HepG2 (cell line): ENCODE results near the gene LCP2. TPM values are rescaled to one million over a fixed set of nuclear protein-coding genes. Genes with fewer than 3 reads are reported as not detected.

Experiments used
- ATAC-seq: fragments of 200-7000 bp; cut with Tn5 transposase; 3 replicates; pipeline ENCODE4 v1.9.1; 2020; ENCODE audit warnings: mild to moderate bottlenecking, moderate library complexity
- BruUV-seq: library from RNA; stranded (reverse); fragments of 400-500 nt; replicated peaks from 2 replicates; lab custom pipeline; 2021; lab: Mats Ljungman, UMichigan
- CTCF ChIA-PET: fragments of 300-600 bp; formaldehyde crosslinking; extraction: SDS; loops from one replicate; lab custom pipeline; 2021; ENCODE audit warnings: low total read pairs, inconsistent platforms, low intra/inter-chr PET ratio; lab: Yijun Ruan, JAX
- POLR2A ChIA-PET: fragments of 350-600 bp; sonication (Branson Sonifier 250); formaldehyde crosslinking; loops from one replicate; lab custom pipeline; 2020; ENCODE audit warnings: antibody characterized with exemption, inconsistent platforms; lab: Yijun Ruan, JAX
- DNase-seq: peaks from one replicate; pipeline ENCODE4 v3.0.0-alpha.2; 2015; ENCODE audit warnings: low spot score
- FAIRE-seq: peaks from 3 replicates; lab custom pipeline; 2011; peaks lifted over from hg19 to GRCh38; lab: Jason Lieb, UNC
- H2AFZ ChIP-seq: one replicate; pipeline ENCODE4 v1.6.1; 2011; ENCODE audit warnings: low read length, inconsistent platforms
- H3K27ac ChIP-seq: fragments of 300-600 bp; 3 replicates; pipeline ENCODE4 v1.8.0; 2011; ENCODE audit warnings: mixed run types, mild to moderate bottlenecking, mixed read lengths, low read length, inconsistent platforms; ENCODE audit not compliant: insufficient read depth; ENCODE audit errors: extremely low read length
- H3K27me3 ChIP-seq, 2 experiments: fragments of 200-600 bp in 1 of 2; 2 replicates in 1 of 2; 3 replicates in 1 of 2; pipeline versions ENCODE4 v1.6.0 to v1.8.0; 2011; ENCODE audit warnings: low read length in 2 of 2, mild to moderate bottlenecking in 2 of 2, moderate library complexity in 2 of 2, inconsistent platforms in 1 of 2; ENCODE audit not compliant: insufficient read depth in 2 of 2, control insufficient read depth in 1 of 2
- H3K36me3 ChIP-seq, 2 experiments: fragments of 200-600 bp in 1 of 2; replicated peaks in 1 of 2; 2 replicates in 1 of 2; 3 replicates in 1 of 2; pipeline versions ENCODE4 v1.5.1 to v1.8.0; 2011; ENCODE audit warnings: low read length in 2 of 2, inconsistent platforms in 1 of 2; ENCODE audit not compliant: insufficient read depth in 2 of 2, control insufficient read depth in 1 of 2
- H3K4me1 ChIP-seq: 2 replicates; pipeline ENCODE4 v1.5.1; 2012; ENCODE audit warnings: low read length, inconsistent platforms; ENCODE audit not compliant: insufficient read depth
- H3K4me2 ChIP-seq: 2 replicates; pipeline ENCODE4 v1.6.0; 2011; ENCODE audit warnings: low read depth, low read length, inconsistent platforms
- H3K4me3 ChIP-seq, 3 experiments: fragments of 200-600 bp in 1 of 3; sonication (generic), shearing (Covaris generic) in 1 of 3; replicated peaks in 1 of 3; 2 replicates each; pipeline ENCODE4 v1.5.1; 2011 to 2016; ENCODE audit warnings: low read length in 3 of 3, inconsistent platforms in 2 of 3, low read depth in 2 of 3, mild to moderate bottlenecking in 2 of 3, control low read depth in 1 of 3, mixed read lengths in 1 of 3; ENCODE audit not compliant: insufficient read depth in 1 of 3
- H3K79me2 ChIP-seq: one replicate; pipeline ENCODE4 v1.6.1; 2011; ENCODE audit warnings: low read length, inconsistent platforms; ENCODE audit not compliant: insufficient read depth
- H3K9ac ChIP-seq: 2 replicates; pipeline ENCODE4 v1.6.0; 2011; ENCODE audit warnings: mild to moderate bottlenecking, low read depth, low read length, inconsistent platforms; ENCODE audit not compliant: insufficient read depth
- H3K9me3 ChIP-seq: 2 replicates; pipeline ENCODE4 v1.5.1; 2012; ENCODE audit warnings: mild to moderate bottlenecking, low read length
- H4K20me1 ChIP-seq: 2 replicates; pipeline ENCODE4 v1.6.0; 2011; ENCODE audit warnings: inconsistent platforms, mild to moderate bottlenecking, low read length, moderate library complexity; ENCODE audit not compliant: insufficient read depth
- GTF2F1 ChIP-seq: fragments of 150-350 bp; IDR thresholded peaks from 2 replicates; pipeline ENCODE4 v1.6.1; 2014; ENCODE audit warnings: low read length
- HNRNPLL ChIP-seq: fragments of 200-400 bp; formaldehyde crosslinking; IDR thresholded peaks from 2 replicates; pipeline ENCODE4 v1.6.1; 2017; ENCODE audit warnings: mild to moderate bottlenecking, low read depth, low read length; ENCODE audit not compliant: poor library complexity, severe bottlenecking
- MED1 ChIP-seq: sonication (generic); formaldehyde crosslinking; IDR thresholded peaks from 2 replicates; pipeline ENCODE4 v1.4.0; 2020; ENCODE audit warnings: missing genetic modification reagents
- MIER2 ChIP-seq: IDR thresholded peaks from 2 replicates; pipeline ENCODE4 v1.6.1; 2016; ENCODE audit warnings: missing biosample characterization, missing genetic modification reagents
- MLX ChIP-seq: IDR thresholded peaks from 2 replicates; pipeline ENCODE4 v1.6.1; 2016
- MXD3 ChIP-seq: IDR thresholded peaks from 2 replicates; pipeline ENCODE4 v1.6.1; 2016; ENCODE audit warnings: mild to moderate bottlenecking, missing biosample characterization, missing genetic modification reagents
- MYNN ChIP-seq: sonication (generic); formaldehyde crosslinking; IDR thresholded peaks from 2 replicates; pipeline ENCODE4 v1.4.0; 2020; ENCODE audit warnings: mild to moderate bottlenecking, low read depth, missing genetic modification reagents
- PREB ChIP-seq: sonication (generic); formaldehyde crosslinking; IDR thresholded peaks from 2 replicates; pipeline ENCODE4 v1.4.0; 2020; ENCODE audit warnings: missing genetic modification reagents
- RBAK ChIP-seq: sonication (generic); formaldehyde crosslinking; IDR thresholded peaks from 2 replicates; pipeline ENCODE4 v1.5.1; 2020; ENCODE audit warnings: mild to moderate bottlenecking, missing genetic modification reagents
- RORA ChIP-seq: sonication (generic); formaldehyde crosslinking; IDR thresholded peaks from 2 replicates; pipeline ENCODE4 v1.5.0; 2020; ENCODE audit warnings: mild to moderate bottlenecking, missing genetic modification reagents, moderate library complexity
- SRSF4 ChIP-seq: fragments of 200-400 bp; formaldehyde crosslinking; IDR thresholded peaks from one replicate; pipeline ENCODE4 v1.6.1; 2018; ENCODE audit warnings: mild to moderate bottlenecking, low read depth, low read length, moderate library complexity; ENCODE audit not compliant: poor library complexity, severe bottlenecking
- ZBTB42 ChIP-seq: sonication (generic); formaldehyde crosslinking; IDR thresholded peaks from 2 replicates; pipeline ENCODE4 v1.5.0; 2020; ENCODE audit warnings: mild to moderate bottlenecking, missing genetic modification reagents
- ZFY ChIP-seq: sonication (generic); formaldehyde crosslinking; IDR thresholded peaks from 2 replicates; pipeline ENCODE4 v1.4.0; 2020; ENCODE audit warnings: missing genetic modification reagents
- ZNF230 ChIP-seq: sonication (generic); formaldehyde crosslinking; IDR thresholded peaks from 2 replicates; pipeline ENCODE4 v1.4.0; 2020; ENCODE audit warnings: mild to moderate bottlenecking, missing genetic modification reagents
- ZNF296 ChIP-seq: sonication (generic); formaldehyde crosslinking; conservative IDR thresholded peaks from 2 replicates; pipeline ENCODE4 v1.5.0; 2020; ENCODE audit warnings: mild to moderate bottlenecking, missing genetic modification reagents
- WGBS: methylation state at CpG from one replicate; pipeline ENCODE4 v1.1.6; 2017; ENCODE audit warnings: low lambda C conversion rate; 5-methylcytosine and 5-hydroxymethylcytosine counted together
- in situ Hi-C: cut with HindIII; loops from 2 replicates; pipeline ENCODE4 v1.10.0; 2017; ENCODE audit warnings: low pct_unique_long_range_greater_than_20kb; ENCODE audit not compliant: extremely low pct_ligation_motif_present
- intact Hi-C: fragments of 100-400 bp; cut with micrococcal nuclease; formaldehyde crosslinking; loops from one replicate; pipeline ENCODE4 v1.10.0; 2022; ENCODE audit not compliant: unreplicated experiment
- polyA plus RNA-seq, 8 experiments: library from polyadenylated mRNA; depleted of rRNA in 3 of 8; stranded (reverse) in 7 of 8; unstranded in 1 of 8; fragments of >200 nt; fragmentation: Illumina TruSeq in 4 of 8; extraction: Trizol in 4 of 8; gene quantifications; 2 replicates each; pipeline versions ENCODE4 v1.2.1 to v1.2.3, GENCODE V29; 2011 to 2016; ENCODE audit warnings: low read depth in 4 of 8, missing spikeins in 1 of 8, mixed read lengths in 1 of 8; ENCODE audit not compliant: insufficient read depth in 1 of 8
- total RNA-seq, 5 experiments: library from RNA; depleted of rRNA; stranded (reverse); fragments of >200 nt; fragmentation: Illumina TruSeq; extraction: Trizol; gene quantifications; 2 replicates each; pipeline ENCODE4 v1.2.3, GENCODE V29; 2016; ENCODE audit warnings: low read depth in 1 of 5

Gene LCP2
- total and polyA plus RNA-seq, 2 of the 13 experiments (the other 11 are each of a cell fraction or from before 2014, with no cell fraction given), result not detected

GRCh38 chr5:170287532-170287931, 10.0 kb downstream of the LCP2 start (continued):
- TF ChIP-seq MXD3 (no peak), RORA (CRISPR knock-in tag) (no peak), ZBTB42 (no peak), SRSF4 (no peak), ZNF296 (CRISPR knock-in tag) (no peak), HNRNPLL (no peak)
- TF ChIP-seq, all 625 proteins: peak for 0

GRCh38 chr5:170286386-170286925, 11.1 kb downstream of the LCP2 start:
- ChIA-PET POLR2A (no interaction called here), CTCF (no interaction called here)
- Histone ChIP-seq H3K9me3 (peaks cover 9% of the 10 kb centered on the region), H3K4me2 (no peak overlapping the region), H2AFZ (no peak overlapping the region), H3K4me1 (no peaks in the 10 kb centered on the region), H3K4me3 (no peak overlapping the region), H3K36me3 (no peaks in the 10 kb centered on the region), H4K20me1 (no peaks in the 10 kb centered on the region), H3K9ac (no peak overlapping the region), H3K79me2 (no peaks in the 10 kb centered on the region), H3K27ac (no peak overlapping the region), H3K27me3 (no peaks in the 10 kb centered on the region; a peak in 1 of 5 replicates)
- WGBS, result 0% methylated on average over 3 of the region's 3 CpGs
- in situ Hi-C loops (no loop called here), intact Hi-C loops (no loop called here)
- ATAC-seq (no peak), FAIRE-seq (no peak), DNase-seq (no peak)
- no peak for TF ChIP-seq GTF2F1
- TF ChIP-seq ZFY (CRISPR knock-in tag), result no peak
- no peak for TF ChIP-seq PREB (CRISPR knock-in tag)
- TF ChIP-seq ZNF230, result no peak
- TF ChIP-seq MED1 (CRISPR knock-in tag), result no peak
- TF ChIP-seq MIER2 (CRISPR knock-in tag), result no peak
- TF ChIP-seq MLX, result no peak
- TF ChIP-seq RBAK (CRISPR knock-in tag), result no peak
- TF ChIP-seq MYNN, result no peak
- BruUV-seq, result no TSS peak
